CD4-positive, alpha-beta T cell treated with Interleukin-6 for 4 hours (primary cell): Measurements from ENCODE around the gene CNTLN.
"Not testable (repeated sequence)": the region's sequence is repeated elsewhere in the genome, so short reads cannot be mapped to it uniquely, and the experiment has no call there.

Experiments
- DNase-seq: peaks from one replicate; pipeline ENCODE4 v3.0.0-alpha.2; 2020; ENCODE audit warnings: mixed read lengths

CNTLN gene

DNA sequence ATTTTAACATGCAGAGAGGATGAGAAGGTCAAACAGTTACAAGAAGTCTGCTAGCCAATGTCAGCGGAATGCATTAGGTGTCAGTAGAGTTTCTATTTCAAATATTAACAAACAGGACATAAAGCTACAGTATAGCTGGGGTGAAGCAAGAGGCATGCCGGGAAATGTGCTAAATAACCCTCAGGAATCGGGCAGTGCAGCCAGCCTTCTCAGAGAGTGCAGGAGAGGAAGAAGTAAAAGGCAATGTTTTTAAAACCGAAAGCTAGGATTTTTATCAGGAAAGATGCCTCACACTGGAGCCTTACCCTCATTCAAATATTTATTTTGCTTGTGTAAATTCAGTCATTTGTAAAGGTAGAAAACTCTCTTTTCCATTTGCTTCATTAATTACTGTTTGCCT lies 384.9 kb downstream of the CNTLN start:
- no peak for DNase-seq

DNA sequence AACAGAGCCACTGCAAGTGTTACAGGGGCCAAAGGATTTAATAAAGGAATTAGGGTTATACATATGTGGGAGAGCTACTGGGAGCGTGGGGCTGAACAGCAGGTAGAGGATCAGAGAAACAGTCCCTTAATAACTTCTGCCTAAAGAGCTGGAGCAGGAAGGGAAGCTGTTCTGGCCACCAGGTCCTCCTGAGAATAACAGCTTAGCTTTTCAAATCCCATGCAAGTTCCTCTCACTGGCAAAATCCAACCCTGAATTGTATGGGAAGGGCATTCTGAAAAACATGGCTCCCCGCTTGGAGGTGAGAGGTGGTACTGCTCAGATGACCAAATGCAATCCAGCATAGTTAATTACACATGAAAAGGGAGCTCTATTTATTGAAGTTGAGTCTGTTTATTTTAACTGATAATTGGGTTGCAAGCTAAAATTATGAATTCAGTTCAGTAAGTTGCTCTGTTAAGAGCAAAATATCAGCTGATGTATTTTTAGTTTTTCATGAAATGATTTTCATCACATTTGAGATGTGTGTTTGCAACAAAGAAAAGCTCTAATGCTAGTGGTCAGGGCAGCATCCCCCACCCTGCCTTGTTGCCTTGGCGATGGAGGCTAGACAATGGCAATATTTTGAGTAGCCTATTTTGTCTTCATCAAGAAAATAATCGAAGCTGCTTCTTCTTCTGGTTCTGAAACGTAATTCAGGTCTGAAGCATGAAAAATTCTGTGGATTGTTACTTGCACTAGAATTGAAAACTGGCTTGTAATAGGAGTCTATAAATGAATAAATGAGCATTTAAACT lies 385.6 kb downstream of the CNTLN start:
- DNase-seq = no peak

DNA sequence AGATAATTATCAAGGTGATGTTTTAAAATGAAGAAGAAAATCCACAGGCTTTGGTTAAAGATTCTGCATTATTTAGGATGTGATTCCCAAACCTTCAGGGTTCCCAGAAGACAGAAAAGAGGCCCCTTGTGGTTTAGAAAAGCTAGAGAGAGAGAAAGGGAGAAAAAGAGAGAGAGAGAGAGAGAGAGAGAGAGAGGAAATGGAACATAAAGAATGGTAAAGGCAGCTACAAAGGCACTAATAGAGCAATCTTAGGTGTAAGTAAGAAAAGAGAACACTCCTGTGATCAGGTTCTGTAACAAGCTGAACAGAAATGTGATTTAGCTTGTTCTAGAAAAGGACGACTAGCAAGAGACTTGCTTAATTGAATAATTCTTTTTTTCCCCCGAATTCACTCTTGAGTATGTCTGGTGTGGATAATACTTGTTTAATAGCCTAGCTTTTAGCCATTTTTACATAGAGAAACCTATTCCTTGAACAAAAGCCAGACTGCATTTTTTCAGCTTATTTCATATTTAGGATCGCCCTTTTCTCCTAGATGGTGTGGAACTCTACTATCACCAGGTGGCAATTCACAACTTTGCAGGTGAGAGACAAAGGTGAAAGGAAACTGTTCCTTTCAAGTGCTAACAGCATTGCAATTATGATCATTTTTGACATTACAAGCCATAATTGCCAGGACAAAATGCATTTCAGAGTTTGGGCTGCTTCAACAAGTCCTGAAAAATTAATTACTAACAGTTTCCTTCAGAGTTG lies 386.4 kb downstream of the CNTLN start:
- no peak for DNase-seq

DNA sequence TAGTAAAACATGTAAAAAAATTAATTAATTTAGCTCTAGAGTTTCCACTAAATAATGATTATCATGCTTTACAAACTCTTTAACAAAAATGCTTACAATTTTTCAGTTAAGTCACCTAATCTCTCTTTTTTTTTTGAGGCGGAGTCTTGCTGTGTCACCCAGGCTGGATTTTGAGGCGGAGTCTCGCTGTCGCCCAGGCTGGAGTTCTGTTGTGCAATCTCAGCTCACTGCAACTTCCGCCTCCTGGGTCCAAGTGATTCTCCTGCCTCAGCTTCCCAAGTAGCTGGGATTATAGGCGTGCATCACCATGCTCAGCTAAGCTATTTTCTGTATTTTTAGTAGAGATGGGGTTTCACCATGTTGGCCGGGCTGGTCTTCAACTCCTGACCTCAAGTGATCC lies 391.9 kb downstream of the CNTLN start:
- not testable (repeated sequence) for DNase-seq

DNA sequence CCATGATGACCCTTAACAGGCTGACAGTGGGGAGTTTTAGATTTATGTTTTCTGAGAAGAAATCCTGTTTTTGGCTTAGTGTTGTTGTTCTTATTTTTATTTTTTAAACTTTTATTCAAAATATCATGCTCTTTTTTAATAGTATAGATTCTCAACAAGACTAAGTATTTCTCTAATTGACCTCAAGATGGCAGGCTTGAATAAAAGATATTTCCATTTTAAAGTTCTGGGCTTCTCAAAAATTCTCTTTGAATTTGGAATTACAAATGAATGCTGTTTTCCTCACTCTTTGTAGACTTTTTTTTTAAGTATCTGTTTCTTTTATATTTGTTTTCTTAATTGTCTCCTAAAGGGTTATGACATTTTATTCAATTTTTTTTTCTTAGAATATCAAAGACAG lies 394.0 kb downstream of the CNTLN start:
- DNase-seq = no peak

DNA sequence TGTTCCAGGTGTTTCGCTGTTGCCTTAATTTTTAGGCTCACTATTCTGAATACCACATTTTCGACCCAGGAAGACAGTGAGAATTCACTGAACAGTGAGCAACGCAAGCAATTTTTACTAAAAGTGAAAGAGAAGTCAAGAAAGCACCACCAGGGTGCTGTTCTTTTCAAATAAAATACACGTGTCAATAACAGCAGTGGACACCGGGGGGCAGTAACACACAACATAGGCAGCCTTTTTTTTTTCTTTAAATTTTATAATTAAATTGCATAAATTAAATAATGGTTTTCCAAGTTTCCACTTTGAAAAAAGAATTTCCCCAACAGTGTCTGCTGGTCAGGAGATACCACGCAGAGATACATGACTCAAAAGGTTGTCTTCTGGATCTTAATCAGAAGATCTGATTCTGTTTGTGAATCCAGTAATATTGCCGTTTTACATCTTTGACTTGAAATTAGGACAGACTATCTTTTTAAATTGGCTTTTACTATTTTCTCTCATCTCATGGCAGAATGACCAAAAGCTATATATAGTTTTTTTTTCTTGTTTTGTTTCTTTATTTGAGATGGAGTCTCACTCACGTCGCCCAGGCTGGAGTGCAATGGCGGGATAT lies 396.9 kb downstream of the CNTLN start:
- DNase-seq = no peak

DNA sequence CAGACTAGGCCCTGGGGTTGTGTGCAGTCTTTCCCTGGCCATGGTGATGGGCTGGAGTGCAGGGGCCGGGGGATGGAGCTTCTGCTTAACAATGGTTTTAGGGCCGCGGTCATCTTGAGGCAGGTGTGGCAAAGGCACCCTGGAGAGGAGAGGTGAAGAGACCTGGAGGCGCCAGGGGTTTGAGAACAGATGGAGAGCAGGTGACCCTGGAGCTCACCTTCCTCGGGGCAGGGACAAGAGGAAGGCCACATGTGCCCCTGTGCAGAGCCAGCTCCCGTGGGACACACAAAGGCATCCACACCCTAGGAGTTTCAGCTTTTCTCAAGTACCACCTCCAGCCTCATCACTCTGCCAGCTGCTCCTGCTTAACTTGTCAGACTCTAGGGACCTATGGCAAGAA lies 397.6 kb downstream of the CNTLN start:
- DNase-seq = no peak

DNA sequence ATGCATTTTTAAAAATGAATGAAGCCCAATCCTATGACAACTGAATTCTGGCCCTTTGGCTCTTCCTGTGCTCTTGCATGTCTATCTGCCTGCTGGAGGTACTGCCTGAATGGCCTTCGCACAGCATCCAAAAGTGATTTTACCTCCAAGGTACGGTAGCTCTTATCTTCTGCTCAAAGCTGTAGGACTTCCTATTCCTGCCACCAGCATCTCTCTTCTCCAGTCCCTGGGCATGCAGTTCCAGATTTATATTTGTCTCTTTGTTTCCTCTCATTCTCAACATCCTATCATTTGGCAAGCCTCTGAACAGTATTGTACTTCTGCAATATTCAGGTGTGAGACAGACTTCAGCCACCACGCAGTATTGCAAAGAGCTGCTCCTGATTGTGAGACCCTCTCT lies 400.3 kb downstream of the CNTLN start:
- no peak for DNase-seq

DNA sequence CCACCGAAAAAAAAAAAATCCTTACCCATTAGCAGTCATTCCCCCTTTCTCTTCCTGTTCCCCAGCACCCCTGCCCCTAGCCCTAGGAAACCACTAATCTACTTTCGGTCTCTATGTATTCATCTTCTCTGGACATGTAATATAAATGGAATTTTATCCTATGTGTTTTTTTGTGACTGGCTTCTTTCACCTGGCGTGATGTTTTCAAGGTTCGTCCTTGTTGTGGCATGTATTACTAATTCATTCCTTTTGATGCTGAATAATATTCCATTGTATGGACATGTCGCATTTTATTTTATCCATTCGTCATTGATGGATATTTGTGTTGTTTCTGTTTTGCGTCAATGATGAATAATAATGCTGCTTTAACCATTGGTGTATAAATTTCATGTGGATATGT lies 401.2 kb downstream of the CNTLN start:
- no peak for DNase-seq

DNA sequence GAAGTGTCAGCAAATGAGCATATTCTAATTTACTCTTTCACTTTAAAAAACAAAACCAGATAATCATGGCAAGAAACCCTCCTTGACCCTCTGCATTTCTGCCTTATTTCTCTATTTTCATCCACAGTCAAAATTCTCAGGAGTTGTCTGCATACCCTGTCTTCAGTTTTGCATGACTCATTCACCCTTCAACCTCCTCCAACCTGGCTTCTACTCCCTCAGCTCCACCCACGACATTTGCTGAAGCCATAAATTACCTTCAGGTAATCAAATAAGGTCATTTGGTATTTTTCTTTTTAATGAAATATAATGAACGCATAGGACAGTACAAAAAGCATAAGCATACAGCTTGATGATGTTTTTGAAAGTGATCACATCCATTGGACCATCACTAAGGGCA lies 416.2 kb downstream of the CNTLN start:
- no peak for DNase-seq
